HG03135 (cell line): ENCODE data around the gene ADGRV1.
"Not testable (repeated sequence)": the region's sequence is repeated elsewhere in the genome, so short reads cannot be mapped to it uniquely, and the experiment has no call there.

Source experiments
- ATAC-seq: cut with Tn5 transposase; IDR thresholded peaks from one replicate; pipeline ENCODE4 v1.9.1; 2021; ENCODE audit warnings: mild to moderate bottlenecking, moderate library complexity; ENCODE audit not compliant: unreplicated experiment

The ADGRV1 gene

GRCh38 chr5:90549223-90549622 is 9.4 kb upstream of the ADGRV1 start:
- ATAC-seq = no peak

- ATAC-seq = no peak
Observed at GRCh38 chr5:90549729-90550275, 8.8 kb upstream of the ADGRV1 start.

- no peak for ATAC-seq
Observed at GRCh38 chr5:90550963-90551362, 7.6 kb upstream of the ADGRV1 start.

- ATAC-seq = no peak
Observed at GRCh38 chr5:90551376-90551775, 7.2 kb upstream of the ADGRV1 start.

GRCh38 chr5:90553711-90554110 is 4.9 kb upstream of the ADGRV1 start:
- no peak for ATAC-seq

DNA sequence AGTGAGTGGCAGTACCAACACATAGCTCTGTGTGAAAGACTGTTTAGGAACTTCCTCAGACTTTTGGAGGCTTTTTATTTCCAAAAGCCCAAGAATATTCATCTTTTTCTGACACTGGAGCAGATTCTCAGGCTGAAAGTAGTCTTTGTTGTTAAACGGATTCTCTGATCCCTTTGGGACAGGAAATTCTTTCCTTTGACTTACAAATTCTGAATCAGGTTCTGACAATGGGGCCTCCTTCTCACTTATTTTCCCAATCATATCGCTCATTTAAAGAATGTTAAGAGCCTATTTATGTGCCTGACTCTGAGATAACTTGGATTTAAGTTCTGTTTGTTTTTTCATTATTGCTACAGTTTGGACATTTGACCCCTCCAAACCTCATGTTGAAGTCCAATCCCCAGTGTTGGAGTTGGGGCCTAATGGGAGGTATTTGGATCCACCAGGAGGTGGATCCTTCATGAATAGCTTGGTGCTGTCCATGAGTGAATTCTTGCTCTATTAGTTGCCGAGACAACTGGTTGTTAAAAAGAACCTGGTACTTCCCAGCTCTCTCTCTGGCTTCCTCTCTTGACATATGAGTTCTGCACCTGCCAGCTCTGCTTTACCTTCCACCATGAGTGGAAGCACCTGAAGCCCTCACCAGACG is 4.1 kb upstream of the ADGRV1 start:
- ATAC-seq = no peak

- ATAC-seq = no peak
Observed at GRCh38 chr5:90555666-90556065, 2.9 kb upstream of the ADGRV1 start.

DNA sequence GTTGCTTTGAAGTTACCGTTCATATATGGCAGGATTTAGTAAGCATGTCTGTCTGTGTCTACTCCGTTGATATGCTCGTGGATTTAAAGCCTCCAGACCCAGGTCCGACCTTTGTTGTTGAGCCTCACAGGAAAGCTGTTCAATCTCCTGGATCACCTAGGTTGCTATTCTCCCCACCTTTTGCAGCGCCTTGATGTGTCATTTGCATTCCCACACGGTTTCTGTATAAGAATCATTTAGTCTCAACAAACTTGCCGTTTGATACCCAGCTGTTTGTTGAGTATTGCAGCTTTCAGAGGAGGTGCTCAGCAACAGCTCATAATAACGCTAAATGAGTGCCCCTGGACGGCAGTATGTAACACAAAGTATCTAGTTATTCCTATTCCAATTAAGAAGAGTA is 1.2 kb upstream of the ADGRV1 start:
- ATAC-seq = no peak

DNA sequence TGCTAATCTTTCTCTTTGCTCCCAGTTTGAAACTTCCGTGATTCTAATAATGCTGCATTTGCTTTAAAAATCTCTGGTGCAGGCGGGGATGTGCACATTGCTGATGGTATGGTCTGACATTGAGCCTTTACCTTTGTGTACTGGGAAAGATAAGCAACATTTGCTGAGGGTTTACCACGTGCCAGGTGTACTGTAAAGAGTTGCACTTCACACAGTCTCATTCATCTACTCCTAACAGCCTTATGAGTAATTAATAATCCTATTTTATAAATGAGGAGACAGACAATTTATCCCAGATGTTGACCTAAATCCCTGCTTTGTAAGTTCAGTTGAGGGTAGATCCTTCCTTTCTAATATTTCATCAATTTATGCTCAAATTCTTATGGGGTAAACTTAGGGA is 726 bp upstream of the ADGRV1 start:
- ATAC-seq = no peak

DNA sequence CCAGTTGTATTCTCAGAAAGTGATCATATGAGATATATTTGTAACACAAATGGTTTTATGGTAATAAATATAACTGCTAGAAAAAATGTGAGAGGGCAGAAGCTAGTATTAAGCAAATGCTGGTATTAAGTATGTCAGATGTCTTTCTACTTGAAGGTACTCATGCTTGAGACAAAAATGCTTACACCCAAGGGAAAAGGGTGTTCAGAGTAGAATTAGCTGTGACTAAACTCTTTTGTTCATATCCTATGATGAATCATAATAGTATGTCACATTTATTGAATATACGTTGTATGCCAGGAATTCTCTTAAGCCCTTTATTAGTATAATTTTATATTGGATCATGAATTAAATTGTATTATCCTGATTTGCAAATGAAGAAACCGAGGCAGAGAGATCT is 2.2 kb downstream of the ADGRV1 start:
- ATAC-seq = no peak

DNA sequence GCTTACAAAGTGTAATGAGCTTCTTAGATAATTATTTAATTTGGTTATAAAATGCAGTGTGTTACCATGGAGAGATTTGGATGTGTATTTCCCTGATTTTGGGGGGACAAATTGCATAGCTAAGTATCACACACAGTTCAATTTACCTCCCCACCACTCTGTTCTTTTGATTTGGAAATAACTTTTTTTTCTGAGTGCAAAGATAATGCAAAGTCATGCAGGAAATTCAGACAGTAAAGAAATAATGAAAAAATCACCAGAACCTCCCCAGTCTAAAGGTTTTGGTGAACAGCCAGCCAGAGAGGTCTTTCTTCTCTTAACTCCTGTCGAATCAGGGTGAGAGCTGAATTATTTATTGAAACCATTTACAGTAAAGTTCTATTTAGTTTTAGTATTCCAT is 3.2 kb downstream of the ADGRV1 start:
- ATAC-seq = no peak

- ATAC-seq = no peak
Observed at GRCh38 chr5:90562341-90562740, 3.7 kb downstream of the ADGRV1 start.

- no peak for ATAC-seq
Observed at GRCh38 chr5:90563108-90563507, 4.5 kb downstream of the ADGRV1 start.

DNA sequence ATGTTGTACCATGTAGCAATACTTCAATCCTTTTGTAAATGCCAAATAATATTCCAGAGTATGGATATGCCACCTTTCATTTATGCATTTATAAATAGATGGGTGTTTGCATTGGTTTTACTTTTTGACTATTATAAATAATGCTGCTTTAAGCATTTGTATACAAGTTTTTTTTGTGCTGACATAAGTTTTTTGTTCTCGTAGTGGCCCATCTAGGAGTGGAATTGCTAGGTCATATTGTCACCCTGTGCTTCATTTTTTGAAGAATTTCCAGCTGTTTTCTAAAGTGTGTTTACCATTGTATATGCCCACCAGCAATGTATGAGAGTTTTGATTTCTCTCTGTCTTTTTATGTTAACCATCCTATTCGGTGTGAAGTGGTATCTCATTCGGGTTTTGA is 6.9 kb downstream of the ADGRV1 start:
- ATAC-seq = no peak

DNA sequence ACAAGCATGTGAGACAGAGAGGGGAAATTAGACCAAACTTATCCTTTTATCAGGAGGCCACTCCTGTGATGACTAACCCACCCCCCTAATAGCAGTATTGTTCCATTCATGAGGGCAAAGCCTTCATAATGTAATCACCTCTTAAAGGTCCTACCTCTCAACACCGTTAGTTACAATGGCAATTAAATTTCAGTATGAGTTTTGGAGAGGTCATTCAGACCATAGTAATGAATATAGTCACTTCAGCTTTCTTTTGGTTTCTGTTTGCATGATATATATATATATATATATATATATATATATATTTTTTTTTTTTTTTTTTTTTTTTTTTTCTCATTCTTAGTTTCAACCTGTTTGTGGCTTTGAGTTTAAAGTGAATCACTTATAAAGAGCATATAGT is 10.5 kb downstream of the ADGRV1 start:
- no peak for ATAC-seq

DNA sequence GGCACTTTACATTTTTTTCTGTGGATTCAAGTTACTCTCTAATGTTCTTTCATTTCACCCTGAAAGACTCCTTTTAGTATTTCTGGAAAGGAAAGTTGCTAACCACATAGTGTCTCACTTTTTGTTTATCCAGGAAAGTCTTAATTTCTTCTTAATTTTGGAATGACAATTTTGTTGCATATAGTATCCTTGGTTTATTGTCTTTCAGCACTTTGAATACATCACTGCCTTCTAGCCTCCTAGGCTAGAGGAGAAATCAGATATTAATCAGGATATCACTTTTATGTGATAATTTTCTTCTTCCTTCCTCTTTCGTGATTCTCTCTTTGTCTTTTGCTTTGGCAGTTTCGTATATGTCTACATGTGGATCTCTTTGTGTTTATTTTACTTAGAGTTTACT is 11.4 kb downstream of the ADGRV1 start:
- no peak for ATAC-seq

GRCh38 chr5:90571147-90571773 is 12.7 kb downstream of the ADGRV1 start:
- ATAC-seq = no peak

DNA sequence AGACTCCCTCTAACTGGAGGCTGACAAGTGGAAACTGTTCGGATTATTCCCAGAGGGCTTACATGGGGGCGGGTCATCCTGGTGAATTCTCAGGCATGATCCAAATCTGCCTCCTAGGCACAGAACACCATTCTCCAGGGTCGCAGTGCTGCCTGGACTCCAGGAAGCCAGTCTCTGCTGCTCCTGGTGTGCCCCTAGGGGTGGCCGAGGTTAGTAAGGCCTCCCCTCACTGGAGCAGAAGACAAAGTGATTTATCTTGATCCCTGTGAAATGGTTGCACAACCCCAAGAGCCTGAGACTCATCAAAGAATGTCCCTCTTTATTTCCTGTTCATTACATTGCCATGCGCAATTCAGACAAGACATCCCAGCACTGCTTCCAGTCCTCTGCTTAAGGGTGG is 17.1 kb downstream of the ADGRV1 start:
- no peak for ATAC-seq

GRCh38 chr5:90576566-90576965 is 18.0 kb downstream of the ADGRV1 start:
- not testable (repeated sequence) for ATAC-seq

GRCh38 chr5:90579905-90580304 is 21.3 kb downstream of the ADGRV1 start:
- not testable (repeated sequence) for ATAC-seq

- no peak for ATAC-seq
Observed at GRCh38 chr5:90581956-90582355, 23.4 kb downstream of the ADGRV1 start.

GRCh38 chr5:90585337-90585986 is 26.9 kb downstream of the ADGRV1 start:
- ATAC-seq = no peak
